ENCODE results near the gene AK8. TPM values are rescaled to one million over a fixed set of nuclear protein-coding genes. Genes with fewer than 3 reads are reported as not detected.

Gene AK8
- total RNA-seq, 4 donors from 2014 or later, result 0.61 to 1.9 TPM; not detected in 2

GRCh38 chr9:132912131-132912530 is 34.0 kb upstream of the AK8 start:
- H3K36me3 ChIP-seq, result no peaks in the 10 kb centered on the region
- intact Hi-C loops (cut with DNase I; ENCODE audit: low total_unique reads), result no loop called here
- no peak for TF ChIP-seq CTCF (IDR thresholded peaks at IDR 0.05)
- no peak for TF ChIP-seq POLR2A (IDR thresholded peaks at IDR 0.05)
- no peak overlapping the region for H3K4me3 ChIP-seq
- no peaks in the 10 kb centered on the region for H3K4me1 ChIP-seq
- no peak for DNase-seq
- no peaks in the 10 kb centered on the region for H3K27me3 ChIP-seq
- no peak overlapping the region for H3K27ac ChIP-seq
- H3K9me3 ChIP-seq, result no peaks in the 10 kb centered on the region

GRCh38 chr9:132910376-132910775 is 32.3 kb upstream of the AK8 start:
- no peak for DNase-seq
- Histone ChIP-seq H3K9me3 (no peaks in the 10 kb centered on the region), H3K36me3 (no peaks in the 10 kb centered on the region), H3K27ac (no peak overlapping the region), H3K27me3 (no peaks in the 10 kb centered on the region), H3K4me3 (no peak overlapping the region), H3K4me1 (no peaks in the 10 kb centered on the region)
- TF ChIP-seq CTCF (IDR thresholded peaks at IDR 0.05), result no peak
- no peak for TF ChIP-seq POLR2A (IDR thresholded peaks at IDR 0.05)
- intact Hi-C loops (cut with DNase I; ENCODE audit: low total_unique reads), result no loop called here

- Histone ChIP-seq H3K4me1 (no peaks in the 10 kb centered on the region), H3K9me3 (no peaks in the 10 kb centered on the region), H3K36me3 (no peaks in the 10 kb centered on the region), H3K4me3 (no peak overlapping the region), H3K27me3 (no peaks in the 10 kb centered on the region), H3K27ac (no peak overlapping the region)
- DNase-seq, result no peak
- TF ChIP-seq POLR2A (IDR thresholded peaks at IDR 0.05) (no peak), CTCF (IDR thresholded peaks at IDR 0.05) (no peak)
- intact Hi-C loops (cut with DNase I; ENCODE audit: low total_unique reads), result no loop called here
Measured at GRCh38 chr9:132909311-132909710, 31.2 kb upstream of the AK8 start.

- Histone ChIP-seq H3K27me3 (no peaks in the 10 kb centered on the region), H3K4me3 (no peak overlapping the region), H3K36me3 (no peaks in the 10 kb centered on the region), H3K9me3 (no peaks in the 10 kb centered on the region), H3K27ac (no peak overlapping the region), H3K4me1 (no peaks in the 10 kb centered on the region)
- TF ChIP-seq CTCF (IDR thresholded peaks at IDR 0.05) (no peak), POLR2A (IDR thresholded peaks at IDR 0.05) (no peak)
- DNase-seq, result no peak
- intact Hi-C loops (cut with DNase I; ENCODE audit: low total_unique reads), result no loop called here
Measured at GRCh38 chr9:132908635-132909034, 30.6 kb upstream of the AK8 start.

- Histone ChIP-seq H3K4me3 (no peak overlapping the region), H3K4me1 (no peaks in the 10 kb centered on the region), H3K27me3 (no peaks in the 10 kb centered on the region), H3K36me3 (no peaks in the 10 kb centered on the region), H3K27ac (no peak overlapping the region), H3K9me3 (no peaks in the 10 kb centered on the region)
- DNase-seq, result no peak
- intact Hi-C loops (cut with DNase I; ENCODE audit: low total_unique reads), result no loop called here
- no peak for TF ChIP-seq CTCF (IDR thresholded peaks at IDR 0.05)
- TF ChIP-seq POLR2A (IDR thresholded peaks at IDR 0.05), result no peak
Measured at GRCh38 chr9:132905726-132906125, 27.6 kb upstream of the AK8 start.
